ENCODE results near the gene FAH. TPM values are rescaled to one million over a fixed set of nuclear protein-coding genes. Genes with fewer than 3 reads are reported as not detected.
"Not testable (repeated sequence)": the region's sequence is repeated elsewhere in the genome, so short reads cannot be mapped to it uniquely, and the experiment has no call there.

FAH gene
- total RNA-seq, 2 experiments from 2014 or later: 41.1 to 44.3 TPM

GRCh38 chr15:80151576-80151975 is 1.2 kb upstream of the FAH start:
- no peaks in the 10 kb centered on the region for H3K9me3 Mint-ChIP-seq (ENCODE audit: low read depth)
- POLR2A ChIA-PET: no interaction called here
- CTCF ChIA-PET: no interaction called here
- intact Hi-C loops (cut with DNase I, micrococcal nuclease): loop anchor here (5.0 to 10.0 kb wide), 6 partner anchors 79 to 1893 kb away; partner anchors contain the start of genes MEX3B (in 1 of the 2), MORF4L1 (in 1 of the 2), MTHFS (in 1 of the 2) and TLNRD1 (in 1 of the 2)
- ATAC-seq: no peak
- no peaks in the 10 kb centered on the region for H3K27me3 Mint-ChIP-seq
- H3K27ac Mint-ChIP-seq: peak overlapping the region; percentile 76
- peak overlapping the region; percentile 77 for H3K4me3 Mint-ChIP-seq
- peaks cover 27% of the 10 kb centered on the region for H3K4me1 Mint-ChIP-seq
- no peak for DNase-seq
- H3K36me3 Mint-ChIP-seq (ENCODE audit: low read depth): peaks cover 5% of the 10 kb centered on the region

GRCh38 chr15:80152180-80152895 is 461 bp upstream of the FAH start:
- DNase-seq (peak; percentile 98), ATAC-seq (peak; percentile 81)
- Mint-ChIP-seq H3K27ac (peak overlapping the region; percentile 76), H3K27me3 (no peaks in the 10 kb centered on the region), H3K4me1 (peaks cover 27% of the 10 kb centered on the region), H3K9me3 (ENCODE audit: low read depth) (no peaks in the 10 kb centered on the region), H3K36me3 (ENCODE audit: low read depth) (peaks cover 5% of the 10 kb centered on the region), H3K4me3 (peak overlapping the region; percentile 77)
- ChIA-PET CTCF (interaction anchor here (0.6 kb wide), 1 partner anchor 1191 kb away, joined by 3 read pairs; no protein-coding TSS in a partner anchor), POLR2A (interaction anchor here (0.6 kb wide), 1 partner anchor 60 kb away, joined by 5 read pairs; no protein-coding TSS in a partner anchor)
- intact Hi-C loops (cut with DNase I, micrococcal nuclease): loop anchor here (1.0 to 10.0 kb wide), 13 partner anchors 8 to 1892 kb away; partner anchors contain the start of genes MTHFS (in 2 of the 2), BCL2A1 (in 1 of the 2), MEX3B (in 1 of the 2) and MORF4L1 (in 1 of the 2)

GRCh38 chr15:80153900-80154299 is 1.1 kb downstream of the FAH start:
- Mint-ChIP-seq H3K4me1 (peaks cover 27% of the 10 kb centered on the region), H3K27ac (peak overlapping the region; percentile 88), H3K27me3 (no peaks in the 10 kb centered on the region), H3K4me3 (peak overlapping the region; percentile 93), H3K9me3 (ENCODE audit: low read depth) (no peaks in the 10 kb centered on the region), H3K36me3 (ENCODE audit: low read depth) (peaks cover 9% of the 10 kb centered on the region)
- no peak for DNase-seq
- ChIA-PET POLR2A (no interaction called here), CTCF (no interaction called here)
- ATAC-seq: no peak
- intact Hi-C loops (cut with DNase I, micrococcal nuclease): loop anchor here (1.0 to 10.0 kb wide), 9 partner anchors 82 to 1891 kb away; partner anchors contain the start of genes BCL2A1 (in 1 of the 2), MEX3B (in 1 of the 2), MORF4L1 (in 1 of the 2) and MTHFS (in 1 of the 2)

GRCh38 chr15:80154336-80154735 is 1.5 kb downstream of the FAH start:
- no peaks in the 10 kb centered on the region for H3K9me3 Mint-ChIP-seq (ENCODE audit: low read depth)
- POLR2A ChIA-PET: no interaction called here
- H3K27ac Mint-ChIP-seq: no peak overlapping the region

GRCh38 chr15:80155001-80155377 is 2.2 kb downstream of the FAH start:
- POLR2A ChIA-PET: no interaction called here
- Mint-ChIP-seq H3K4me3 (no peak overlapping the region), H3K27me3 (no peaks in the 10 kb centered on the region), H3K9me3 (ENCODE audit: low read depth) (no peaks in the 10 kb centered on the region), H3K4me1 (peaks cover 34% of the 10 kb centered on the region), H3K27ac (no peak overlapping the region), H3K36me3 (ENCODE audit: low read depth) (peaks cover 16% of the 10 kb centered on the region)
- ATAC-seq (no peak), DNase-seq (no peak)
- intact Hi-C loops (cut with DNase I, micrococcal nuclease): loop anchor here (10.0 kb wide), 3 partner anchors 260 to 1890 kb away; partner anchors contain the start of genes MEX3B (in 1 of the 2), MORF4L1 (in 1 of the 2) and MTHFS (in 1 of the 2)
- CTCF ChIA-PET: interaction anchor here (0.6 to 1.0 kb wide), 2 partner anchors 81 to 800 kb away, joined by 3 read pairs; no protein-coding TSS in a partner anchor

More at GRCh38 chr15:80154336-80154735, 1.5 kb downstream of the FAH start:
- ATAC-seq (no peak), DNase-seq (no peak)
- H3K4me3 Mint-ChIP-seq: peak overlapping the region; percentile 93
- peaks cover 10% of the 10 kb centered on the region for H3K36me3 Mint-ChIP-seq (ENCODE audit: low read depth)
- CTCF ChIA-PET: interaction anchor here (0.6 to 1.0 kb wide), 2 partner anchors 81 to 800 kb away, joined by 3 read pairs; no protein-coding TSS in a partner anchor
- H3K27me3 Mint-ChIP-seq: no peaks in the 10 kb centered on the region
- peaks cover 28% of the 10 kb centered on the region for H3K4me1 Mint-ChIP-seq
- intact Hi-C loops (cut with DNase I, micrococcal nuclease): loop anchor here (5.0 to 10.0 kb wide), 6 partner anchors 82 to 1890 kb away; partner anchors contain the start of genes MEX3B (in 1 of the 2), MORF4L1 (in 1 of the 2), MTHFS (in 1 of the 2) and TLNRD1 (in 1 of the 2)

GRCh38 chr15:80155378-80156175 is 2.8 kb downstream of the FAH start:
- Mint-ChIP-seq H3K4me1 (peaks cover 40% of the 10 kb centered on the region), H3K36me3 (ENCODE audit: low read depth) (peaks cover 21% of the 10 kb centered on the region)
- H3K4me3 Mint-ChIP-seq; DNase-seq; H3K27me3 Mint-ChIP-seq; H3K9me3 Mint-ChIP-seq (ENCODE audit: low read depth); H3K27ac Mint-ChIP-seq; ATAC-seq: not testable (repeated sequence)
- ChIA-PET POLR2A (interaction anchor here (0.6 kb wide), 1 partner anchor 261 kb away, joined by 7 read pairs; no protein-coding TSS in a partner anchor), CTCF (interaction anchor here (1.0 kb wide), 1 partner anchor 82 kb away, joined by 3 read pairs; no protein-coding TSS in a partner anchor)
- intact Hi-C loops (cut with DNase I, micrococcal nuclease): loop anchor here (10.0 kb wide), 3 partner anchors 261 to 1889 kb away; partner anchors contain the start of genes MEX3B (in 1 of the 2), MORF4L1 (in 1 of the 2) and MTHFS (in 1 of the 2)

- H3K9me3 Mint-ChIP-seq (ENCODE audit: low read depth): no peaks in the 10 kb centered on the region
- intact Hi-C loops (cut with DNase I, micrococcal nuclease): loop anchor here (10.0 kb wide), 3 partner anchors 261 to 1889 kb away; partner anchors contain the start of genes MEX3B (in 1 of the 2), MORF4L1 (in 1 of the 2) and MTHFS (in 1 of the 2)
- no peak overlapping the region for H3K27ac Mint-ChIP-seq
- POLR2A ChIA-PET: no interaction called here
- H3K4me1 Mint-ChIP-seq: peaks cover 47% of the 10 kb centered on the region
- H3K27me3 Mint-ChIP-seq: no peaks in the 10 kb centered on the region
- ATAC-seq (no peak), DNase-seq (no peak)
- CTCF ChIA-PET: interaction anchor here (1.2 kb wide), 1 partner anchor 22 kb away, joined by 3 read pairs; no protein-coding TSS in a partner anchor
- H3K4me3 Mint-ChIP-seq: no peak overlapping the region
- peaks cover 27% of the 10 kb centered on the region for H3K36me3 Mint-ChIP-seq (ENCODE audit: low read depth)
These were observed 3.4 kb downstream of the FAH start for GRCh38 chr15:80156176-80156720.

GRCh38 chr15:80157215-80157614 is 4.4 kb downstream of the FAH start:
- Mint-ChIP-seq H3K36me3 (ENCODE audit: low read depth) (peaks cover 36% of the 10 kb centered on the region), H3K27ac (no peak overlapping the region), H3K4me1 (peaks cover 42% of the 10 kb centered on the region), H3K9me3 (ENCODE audit: low read depth) (no peaks in the 10 kb centered on the region), H3K4me3 (no peak overlapping the region), H3K27me3 (no peaks in the 10 kb centered on the region)
- intact Hi-C loops (cut with DNase I, micrococcal nuclease): loop anchor here (10.0 kb wide), 3 partner anchors 262 to 1888 kb away; partner anchors contain the start of genes MEX3B (in 1 of the 2), MORF4L1 (in 1 of the 2) and MTHFS (in 1 of the 2)
- ATAC-seq: no peak
- DNase-seq: no peak
- CTCF ChIA-PET: interaction anchor here (1.2 kb wide), 1 partner anchor 23 kb away, joined by 3 read pairs; no protein-coding TSS in a partner anchor
- POLR2A ChIA-PET: interaction anchor here (0.5 to 0.6 kb wide), 2 partner anchors 188 to 646 kb away, joined by 3 to 8 read pairs; no protein-coding TSS in a partner anchor

GRCh38 chr15:80159301-80159700 is 6.5 kb downstream of the FAH start:
- DNase-seq (no peak), ATAC-seq (no peak)
- H3K27ac Mint-ChIP-seq: peak overlapping the region; percentile 45
- intact Hi-C loops (cut with DNase I, micrococcal nuclease): loop anchor here (10.0 kb wide), 3 partner anchors 264 to 1886 kb away; partner anchors contain the start of genes MEX3B (in 1 of the 2), MORF4L1 (in 1 of the 2) and MTHFS (in 1 of the 2)
- H3K4me1 Mint-ChIP-seq: peaks cover 30% of the 10 kb centered on the region
- no peak overlapping the region for H3K4me3 Mint-ChIP-seq
- ChIA-PET POLR2A (no interaction called here), CTCF (interaction anchor here (0.6 kb wide), 1 partner anchor 47 kb away, joined by 3 read pairs; no protein-coding TSS in a partner anchor)
- H3K9me3 Mint-ChIP-seq (ENCODE audit: low read depth): no peaks in the 10 kb centered on the region
- H3K27me3 Mint-ChIP-seq: no peaks in the 10 kb centered on the region
- peaks cover 50% of the 10 kb centered on the region for H3K36me3 Mint-ChIP-seq (ENCODE audit: low read depth)
